DOHH2 (cell line): ENCODE measurements around the gene ISCA2.

ENCODE experiments used
- H3F3A ChIP-seq: fragments of 200-600 bp; sonication (generic), shearing (Covaris generic); 2 replicates; pipeline ENCODE4 v1.6.0; 2016; ENCODE audit warnings: antibody characterized with exemption, mild to moderate bottlenecking; ENCODE audit not compliant: control insufficient read depth, insufficient read depth
- H3K27ac ChIP-seq: fragments of 200-600 bp; sonication (generic); 2 replicates; pipeline ENCODE4 v1.5.1; 2014; ENCODE audit warnings: low read depth, mild to moderate bottlenecking, low read length, moderate library complexity
- H3K27me3 ChIP-seq: fragments of 200-600 bp; sonication (generic); 2 replicates; pipeline ENCODE4 v1.6.1; 2014; ENCODE audit warnings: mild to moderate bottlenecking, low read length, mixed read lengths; ENCODE audit not compliant: control insufficient read depth
- H3K36me3 ChIP-seq: fragments of 200-600 bp; sonication (generic); 2 replicates; pipeline ENCODE4 v1.6.1; 2014; ENCODE audit warnings: mild to moderate bottlenecking, low read length, moderate library complexity, mixed read lengths; ENCODE audit not compliant: control insufficient read depth
- H3K4me1 ChIP-seq: fragments of 200-600 bp; sonication (generic); 2 replicates; pipeline ENCODE4 v1.6.1; 2014; ENCODE audit warnings: mild to moderate bottlenecking, low read length, mixed read lengths; ENCODE audit not compliant: control insufficient read depth
- H3K4me2 ChIP-seq: fragments of 200-600 bp; sonication (generic); 2 replicates; pipeline ENCODE4 v1.6.0; 2014; ENCODE audit warnings: mild to moderate bottlenecking, low read length, moderate library complexity
- H3K4me3 ChIP-seq: fragments of 200-600 bp; sonication (generic); 2 replicates; pipeline ENCODE4 v1.5.1; 2014; ENCODE audit warnings: mild to moderate bottlenecking, low read length, mixed read lengths
- H3K79me2 ChIP-seq: fragments of 200-600 bp; sonication (generic); 2 replicates; pipeline ENCODE4 v1.6.1; 2014; ENCODE audit warnings: mild to moderate bottlenecking, low read length, mixed read lengths; ENCODE audit not compliant: control insufficient read depth
- H3K9me2 ChIP-seq: fragments of 200-600 bp; sonication (generic); replicated peaks from 2 replicates; pipeline ENCODE4 v1.6.1; 2014; ENCODE audit warnings: mild to moderate bottlenecking, low read length, mixed read lengths; ENCODE audit not compliant: control insufficient read depth
- H3K9me3 ChIP-seq: fragments of 200-600 bp; sonication (generic); 2 replicates; pipeline ENCODE4 v1.6.1; 2014; ENCODE audit warnings: antibody characterized with exemption, low read length, mixed read lengths; ENCODE audit not compliant: control insufficient read depth, insufficient read depth
- H4K20me1 ChIP-seq: fragments of 200-600 bp; sonication (generic); 2 replicates; pipeline ENCODE4 v1.6.0; 2014; ENCODE audit warnings: low read depth, mild to moderate bottlenecking, antibody characterized with exemption, low read length, moderate library complexity; ENCODE audit not compliant: control insufficient read depth, insufficient read depth
- EZH2phosphoT487 ChIP-seq: fragments of 200-600 bp; sonication (generic); IDR thresholded peaks from 2 replicates; pipeline ENCODE4 v1.6.1; 2017; ENCODE audit warnings: borderline replicate concordance, mild to moderate bottlenecking, antibody characterized with exemption, low read length, moderate library complexity, mixed read lengths
- TF ChIP-seq, protein P1 (sequence below): fragments of 200-600 bp; sonication (generic); IDR thresholded peaks from one replicate; pipeline ENCODE4 v1.5.1; 2014; ENCODE audit warnings: antibody characterized with exemption, mild to moderate bottlenecking, low read depth, low read length; ENCODE audit not compliant: poor library complexity, severe bottlenecking

The ISCA2 gene

DNA sequence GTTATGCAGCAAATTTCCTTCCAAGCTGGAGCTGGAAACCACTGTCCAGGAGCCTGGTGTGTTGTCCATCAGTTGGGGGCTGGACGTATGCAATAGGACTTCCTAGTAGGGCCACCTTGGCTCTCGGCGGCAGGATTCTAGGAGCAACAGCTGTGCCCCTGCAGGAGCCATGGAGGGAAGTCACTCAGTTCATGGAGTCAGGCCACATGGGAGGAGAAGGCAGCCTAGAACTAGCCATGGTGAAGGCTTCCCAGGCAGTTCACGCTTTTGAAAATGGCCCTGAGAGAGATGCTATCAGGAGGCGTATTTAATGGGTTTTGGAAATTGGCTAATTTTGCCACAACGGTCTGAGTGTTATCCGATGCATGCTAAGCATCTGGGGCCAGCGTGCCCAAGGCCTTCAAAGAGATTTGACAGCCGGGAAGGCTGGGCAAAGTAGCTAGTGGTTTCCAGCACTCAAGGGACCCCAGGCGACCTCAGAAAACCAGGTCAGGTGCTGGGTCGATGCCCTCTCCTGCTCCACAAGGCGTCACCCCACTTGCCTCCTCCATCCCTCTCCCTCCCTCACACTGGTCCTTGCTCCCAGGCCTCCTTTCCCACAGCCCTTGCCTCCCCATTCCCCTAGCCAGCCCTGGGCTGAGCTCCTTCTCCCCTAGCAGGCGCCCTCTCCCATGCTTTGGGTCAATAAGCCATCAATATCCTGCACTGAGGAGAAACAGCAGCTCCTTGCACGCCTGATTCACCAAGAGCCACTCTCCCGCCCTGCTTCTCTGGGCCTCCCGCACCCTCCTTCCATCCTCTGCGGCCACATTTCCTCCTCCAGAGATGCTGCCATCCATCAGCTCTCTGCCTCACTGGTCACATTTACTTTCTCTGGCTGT lies 36.6 kb upstream of the ISCA2 start:
- H3K27ac ChIP-seq: no peak overlapping the region
- no peaks in the 10 kb centered on the region for H4K20me1 ChIP-seq
- H3K4me1 ChIP-seq: no peaks in the 10 kb centered on the region
- no peaks in the 10 kb centered on the region for H3F3A ChIP-seq
- no peaks in the 10 kb centered on the region for H3K36me3 ChIP-seq
- TF ChIP-seq, protein P1, sequence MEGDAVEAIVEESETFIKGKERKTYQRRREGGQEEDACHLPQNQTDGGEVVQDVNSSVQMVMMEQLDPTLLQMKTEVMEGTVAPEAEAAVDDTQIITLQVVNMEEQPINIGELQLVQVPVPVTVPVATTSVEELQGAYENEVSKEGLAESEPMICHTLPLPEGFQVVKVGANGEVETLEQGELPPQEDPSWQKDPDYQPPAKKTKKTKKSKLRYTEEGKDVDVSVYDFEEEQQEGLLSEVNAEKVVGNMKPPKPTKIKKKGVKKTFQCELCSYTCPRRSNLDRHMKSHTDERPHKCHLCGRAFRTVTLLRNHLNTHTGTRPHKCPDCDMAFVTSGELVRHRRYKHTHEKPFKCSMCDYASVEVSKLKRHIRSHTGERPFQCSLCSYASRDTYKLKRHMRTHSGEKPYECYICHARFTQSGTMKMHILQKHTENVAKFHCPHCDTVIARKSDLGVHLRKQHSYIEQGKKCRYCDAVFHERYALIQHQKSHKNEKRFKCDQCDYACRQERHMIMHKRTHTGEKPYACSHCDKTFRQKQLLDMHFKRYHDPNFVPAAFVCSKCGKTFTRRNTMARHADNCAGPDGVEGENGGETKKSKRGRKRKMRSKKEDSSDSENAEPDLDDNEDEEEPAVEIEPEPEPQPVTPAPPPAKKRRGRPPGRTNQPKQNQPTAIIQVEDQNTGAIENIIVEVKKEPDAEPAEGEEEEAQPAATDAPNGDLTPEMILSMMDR: no peak
- TF ChIP-seq EZH2phosphoT487: no peak
- H3K4me3 ChIP-seq: no peak overlapping the region
- H3K9me2 ChIP-seq: no peaks in the 10 kb centered on the region
- no peaks in the 10 kb centered on the region for H3K79me2 ChIP-seq
- H3K4me2 ChIP-seq: no peak overlapping the region
- no peaks in the 10 kb centered on the region for H3K9me3 ChIP-seq
- H3K27me3 ChIP-seq: peaks cover 7% of the 10 kb centered on the region; the same call in 1 of the 2 replicates

DNA sequence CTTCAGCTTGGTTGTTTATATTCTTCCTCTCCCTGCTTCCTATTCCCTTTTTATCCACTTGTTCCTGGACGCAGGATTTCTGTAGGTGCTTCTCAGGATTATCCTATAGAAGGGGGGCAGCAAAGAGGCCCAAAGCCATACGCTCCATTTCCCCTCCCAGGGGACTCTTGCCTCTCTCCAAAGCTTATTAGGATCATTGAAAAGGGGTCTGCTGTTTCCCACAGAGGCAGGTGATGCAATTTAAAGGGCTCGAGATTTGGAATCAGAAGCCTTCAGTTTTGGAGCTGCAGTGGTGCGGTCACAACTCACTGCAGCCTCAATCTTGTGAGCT lies 36.0 kb upstream of the ISCA2 start:
- no peaks in the 10 kb centered on the region for H3K4me1 ChIP-seq
- peaks cover 7% of the 10 kb centered on the region; the same call in 1 of the 2 replicates for H3K27me3 ChIP-seq
- no peaks in the 10 kb centered on the region for H4K20me1 ChIP-seq

GRCh38 chr14:74459289-74459946 lies 34.1 kb upstream of the ISCA2 start:
- peaks cover 7% of the 10 kb centered on the region; the same call in 1 of the 2 replicates for H3K27me3 ChIP-seq
- H3K9me3 ChIP-seq: no peaks in the 10 kb centered on the region
- TF ChIP-seq EZH2phosphoT487: no peak
- TF ChIP-seq, protein P1: peak; percentile 74
- H3K9me2 ChIP-seq: no peaks in the 10 kb centered on the region
- no peak overlapping the region for H3K4me2 ChIP-seq
- H4K20me1 ChIP-seq: no peaks in the 10 kb centered on the region
- H3F3A ChIP-seq: no peaks in the 10 kb centered on the region
- H3K79me2 ChIP-seq: no peaks in the 10 kb centered on the region
- H3K4me3 ChIP-seq: no peak overlapping the region
- no peak overlapping the region for H3K27ac ChIP-seq
- no peaks in the 10 kb centered on the region for H3K4me1 ChIP-seq
- no peaks in the 10 kb centered on the region for H3K36me3 ChIP-seq

More for the DNA sequence above, 36.0 kb upstream of the ISCA2 start:
- H3K36me3 ChIP-seq: no peaks in the 10 kb centered on the region
- TF ChIP-seq, protein P1: no peak
- TF ChIP-seq EZH2phosphoT487: no peak
- no peak overlapping the region for H3K27ac ChIP-seq
- no peaks in the 10 kb centered on the region for H3K79me2 ChIP-seq
- no peaks in the 10 kb centered on the region for H3K9me2 ChIP-seq
- H3K4me3 ChIP-seq: no peak overlapping the region
- no peaks in the 10 kb centered on the region for H3K9me3 ChIP-seq
- H3K4me2 ChIP-seq: no peak overlapping the region
- H3F3A ChIP-seq: no peaks in the 10 kb centered on the region
